Measurements from ENCODE around the gene LYRM1. TPM values are rescaled to one million over a fixed set of nuclear protein-coding genes. Genes with fewer than 3 reads are reported as not detected.

LYRM1 gene
- total and polyA plus RNA-seq, 7 donors: 31.2 to 85.6 (median 43.7) TPM

DNA sequence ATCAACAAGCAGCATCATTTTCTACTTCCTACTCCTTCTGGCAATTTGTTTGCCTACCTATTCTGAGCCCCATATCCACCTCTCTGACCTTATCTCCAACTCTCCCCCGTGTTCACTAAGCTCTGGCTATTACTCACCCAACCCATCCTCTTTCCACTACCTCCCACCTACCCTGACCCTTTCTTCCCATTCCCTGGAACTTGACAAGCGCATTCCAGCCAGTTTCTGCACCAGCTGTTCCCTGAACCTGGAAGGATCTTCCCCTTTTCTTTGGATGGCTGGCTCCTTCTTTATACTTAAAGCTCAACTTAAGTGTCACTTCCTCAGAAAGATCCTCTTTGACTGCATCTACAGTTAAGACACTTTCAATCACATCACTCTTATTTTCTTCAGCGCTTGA lies 2.6 kb upstream of the LYRM1 start:
- intact Hi-C loops (cut with DNase I): no loop called here
- Histone ChIP-seq H3K36me3 (peaks cover 0 to 28% (median 4%) of the 10 kb centered on the region in 4 donors), H3K27me3 (no peaks in the 10 kb centered on the region), H3K27ac (peak overlapping the region in 3 of 4 donors; percentile 96 to 99 (median 98)), H3K9me3 (no peaks in the 10 kb centered on the region), H3K4me3 (no peak overlapping the region), H3K4me1 (peaks cover 0 to 66% (median 46%) of the 10 kb centered on the region in 4 donors)
- TF ChIP-seq POLR2A (IDR thresholded peaks at IDR 0.05) (no peak), POLR2AphosphoS5 (IDR thresholded peaks at IDR 0.05) (no peak), EP300 (IDR thresholded peaks at IDR 0.05) (no peak)
- TF ChIP-seq, protein P1, sequence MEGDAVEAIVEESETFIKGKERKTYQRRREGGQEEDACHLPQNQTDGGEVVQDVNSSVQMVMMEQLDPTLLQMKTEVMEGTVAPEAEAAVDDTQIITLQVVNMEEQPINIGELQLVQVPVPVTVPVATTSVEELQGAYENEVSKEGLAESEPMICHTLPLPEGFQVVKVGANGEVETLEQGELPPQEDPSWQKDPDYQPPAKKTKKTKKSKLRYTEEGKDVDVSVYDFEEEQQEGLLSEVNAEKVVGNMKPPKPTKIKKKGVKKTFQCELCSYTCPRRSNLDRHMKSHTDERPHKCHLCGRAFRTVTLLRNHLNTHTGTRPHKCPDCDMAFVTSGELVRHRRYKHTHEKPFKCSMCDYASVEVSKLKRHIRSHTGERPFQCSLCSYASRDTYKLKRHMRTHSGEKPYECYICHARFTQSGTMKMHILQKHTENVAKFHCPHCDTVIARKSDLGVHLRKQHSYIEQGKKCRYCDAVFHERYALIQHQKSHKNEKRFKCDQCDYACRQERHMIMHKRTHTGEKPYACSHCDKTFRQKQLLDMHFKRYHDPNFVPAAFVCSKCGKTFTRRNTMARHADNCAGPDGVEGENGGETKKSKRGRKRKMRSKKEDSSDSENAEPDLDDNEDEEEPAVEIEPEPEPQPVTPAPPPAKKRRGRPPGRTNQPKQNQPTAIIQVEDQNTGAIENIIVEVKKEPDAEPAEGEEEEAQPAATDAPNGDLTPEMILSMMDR (IDR thresholded peaks at IDR 0.05): no peak
- no peak for DNase-seq
- 70 to 81% methylated on average over 3 of the region's 3 CpGs for WGBS, 2 donors

DNA sequence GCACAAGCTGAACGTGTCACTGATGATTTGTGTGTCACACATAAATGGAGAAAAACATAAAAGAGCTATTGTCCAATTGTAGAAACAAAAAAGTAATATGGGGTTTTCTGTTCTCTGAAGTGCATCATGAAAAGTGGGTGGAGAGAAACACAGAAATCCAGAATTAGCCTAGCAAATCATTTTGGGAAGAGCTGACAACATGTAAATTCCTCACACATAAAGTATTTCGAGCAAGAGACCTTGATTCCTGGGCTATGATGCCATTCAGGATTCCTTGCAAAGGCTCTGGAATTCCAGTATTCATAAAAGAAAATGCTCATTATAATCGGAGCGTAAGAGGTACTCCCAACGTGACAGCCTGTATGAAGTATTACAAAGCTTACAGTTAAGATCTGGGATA lies 1.5 kb upstream of the LYRM1 start:
- H3K27me3 ChIP-seq: no peaks in the 10 kb centered on the region
- H3K4me1 ChIP-seq: peaks cover 0 to 71% (median 58%) of the 10 kb centered on the region in 4 donors
- no peaks in the 10 kb centered on the region for H3K9me3 ChIP-seq
- 15 to 32% methylated on average over 5 of the region's 5 CpGs for WGBS, 2 donors
- H3K4me3 ChIP-seq: peak overlapping the region; percentile 75 to 91 (median 80)
- TF ChIP-seq POLR2AphosphoS5 (IDR thresholded peaks at IDR 0.05) (peak in 2 of 4 donors; percentile 14 to 22), EP300 (IDR thresholded peaks at IDR 0.05) (no peak), POLR2A (IDR thresholded peaks at IDR 0.05) (no peak)
- TF ChIP-seq, protein P1 (IDR thresholded peaks at IDR 0.05): no peak
- DNase-seq: no peak
- intact Hi-C loops (cut with DNase I): no loop called here
- H3K36me3 ChIP-seq: peaks cover 0 to 17% (median 0%) of the 10 kb centered on the region in 4 donors
- peak overlapping the region; percentile 96 to 99 (median 98) for H3K27ac ChIP-seq

DNA sequence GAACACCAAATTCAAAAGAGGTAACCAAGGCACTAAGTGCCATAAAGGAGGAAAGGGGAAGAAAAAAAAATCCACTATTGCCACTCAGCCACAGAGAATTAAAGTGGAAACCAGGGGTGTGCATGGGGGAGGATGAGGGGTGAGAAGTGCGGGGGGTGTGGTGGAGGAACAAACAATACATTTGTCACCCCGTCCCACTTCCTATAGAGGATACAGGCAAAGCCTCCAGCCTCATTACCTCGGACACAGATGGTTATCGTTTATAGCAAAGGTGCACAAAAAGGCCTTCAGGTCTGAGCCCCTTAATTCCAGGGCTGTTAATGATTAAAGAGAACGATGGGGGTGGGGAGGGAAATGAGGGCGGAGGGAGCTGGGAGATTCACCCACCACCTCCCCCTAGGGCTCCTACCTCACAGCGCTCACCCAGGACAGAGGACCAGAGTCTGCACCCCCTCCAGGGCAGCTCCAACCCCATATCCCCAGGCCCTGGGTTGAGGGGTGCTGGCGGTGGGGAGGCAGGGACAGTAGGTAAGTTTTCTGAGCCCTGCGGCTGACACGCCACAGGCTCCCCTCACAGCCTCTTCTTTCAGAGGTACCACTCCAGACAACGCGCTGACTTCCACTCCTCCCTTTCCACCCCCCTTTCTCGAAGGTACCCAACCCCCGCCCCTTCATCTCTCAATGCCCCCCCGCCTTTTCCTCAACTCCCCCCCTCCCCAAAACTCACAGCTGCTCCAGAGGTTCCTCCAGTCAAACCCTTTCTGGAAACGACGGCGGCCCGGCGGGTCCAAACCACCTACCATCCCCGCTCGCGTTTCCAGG lies 883 bp upstream of the LYRM1 start:
- peaks cover 0 to 12% (median 0%) of the 10 kb centered on the region in 4 donors for H3K36me3 ChIP-seq
- intact Hi-C loops (cut with DNase I): loop anchor here (2.0 to 10.0 kb wide), 5 partner anchors 31 to 258 kb away; partner anchors contain the start of genes ERI2, LDAF1, REXO5 and THUMPD1
- TF ChIP-seq EP300 (IDR thresholded peaks at IDR 0.05) (no peak), POLR2A (IDR thresholded peaks at IDR 0.05) (no peak), POLR2AphosphoS5 (IDR thresholded peaks at IDR 0.05) (no peak)
- TF ChIP-seq, protein P1 (IDR thresholded peaks at IDR 0.05): no peak
- DNase-seq: no peak
- H3K9me3 ChIP-seq: no peaks in the 10 kb centered on the region
- H3K4me1 ChIP-seq: peaks cover 0 to 76% (median 63%) of the 10 kb centered on the region in 4 donors
- no peaks in the 10 kb centered on the region for H3K27me3 ChIP-seq
- 1% methylated on average over 23 of the region's 23 CpGs for WGBS, 2 donors
- H3K4me3 ChIP-seq: peak overlapping the region; percentile 75 to 91 (median 80)
- peak overlapping the region; percentile 96 to 99 (median 98) for H3K27ac ChIP-seq

DNA sequence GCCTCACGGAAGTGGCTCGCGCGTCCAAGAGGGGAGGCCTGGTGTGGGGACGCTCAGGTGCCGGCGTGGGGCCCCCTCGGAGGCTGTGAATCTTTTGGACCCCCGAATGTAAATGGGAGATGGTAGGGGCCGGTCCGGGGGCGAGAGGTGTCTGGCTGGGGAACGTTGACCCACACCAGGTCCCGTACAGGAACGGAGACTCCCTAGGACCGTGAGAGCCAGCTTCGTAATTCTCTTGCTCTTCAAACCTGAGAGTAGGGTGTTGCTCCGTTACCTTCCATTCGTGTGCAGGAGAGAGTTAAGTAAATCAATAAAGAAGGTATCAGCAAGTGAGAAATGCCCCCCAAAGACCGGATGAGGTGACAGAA lies 481 bp downstream of the LYRM1 start:
- H3K4me1 ChIP-seq: peaks cover 0 to 78% (median 77%) of the 10 kb centered on the region in 4 donors
- H3K4me3 ChIP-seq: peak overlapping the region; percentile 75 to 91 (median 80)
- TF ChIP-seq, protein P1 (IDR thresholded peaks at IDR 0.05): no peak
- no peaks in the 10 kb centered on the region for H3K27me3 ChIP-seq
- H3K27ac ChIP-seq: peak overlapping the region; percentile 96 to 99 (median 98)
- no peaks in the 10 kb centered on the region for H3K9me3 ChIP-seq
- 0% methylated on average over 20 of the region's 20 CpGs for WGBS, 2 donors
- intact Hi-C loops (cut with DNase I): loop anchor here (2.0 to 10.0 kb wide), 5 partner anchors 32 to 256 kb away; partner anchors contain the start of genes ERI2, LDAF1, REXO5 and THUMPD1
- no peak for DNase-seq
- peaks cover 0 to 5% (median 0%) of the 10 kb centered on the region in 4 donors for H3K36me3 ChIP-seq
